Heart left ventricle (tissue), 16 donors: ENCODE data around the gene RGMA. TPM values are rescaled to one million over a fixed set of nuclear protein-coding genes. Genes with fewer than 3 reads are reported as not detected.
A peak's percentile ranks its signal among the peaks of the same experiment; 100 is the strongest.

ENCODE experiments used
- ATAC-seq, 4 donors: fragments of 200-7000 bp; cut with Tn5 transposase; one replicate each; pipeline ENCODE4 v1.9.1; 2020 to 2022; ENCODE audit warnings: moderate library complexity in 4 of 4, mild to moderate bottlenecking in 3 of 4, moderate number of reproducible peaks in 1 of 4
- DNase-seq, 5 donors: peaks; one replicate each; pipeline ENCODE4 v3.0.0-alpha.2; 2020
- H3K27ac ChIP-seq, 12 donors: fragments of 200-600 bp; sonication (generic) in 4 of 12; one replicate each; pipeline versions ENCODE4 v1.5.0 to v1.8.0; 2016 to 2022; ENCODE audit warnings: mild to moderate bottlenecking in 2 of 12
- H3K27me3 ChIP-seq, 9 donors: fragments of 200-600 bp; sonication (generic) in 2 of 9; one replicate each; pipeline versions ENCODE4 v1.5.1 to v1.8.0; 2016 to 2022; ENCODE audit warnings: mild to moderate bottlenecking in 3 of 9
- H3K36me3 ChIP-seq, 9 donors: fragments of 200-600 bp; sonication (generic) in 2 of 9; one replicate each; pipeline versions ENCODE4 v1.5.0 to v1.8.0; 2018 to 2022; ENCODE audit warnings: mild to moderate bottlenecking in 2 of 9
- H3K4me1 ChIP-seq, 12 donors: fragments of 200-600 bp; sonication (generic) in 4 of 12; one replicate each; pipeline versions ENCODE4 v1.5.0 to v1.8.0; 2016 to 2022; ENCODE audit warnings: mild to moderate bottlenecking in 3 of 12
- H3K4me3 ChIP-seq, 12 donors: fragments of 200-600 bp; sonication (generic) in 4 of 12; one replicate each; pipeline versions ENCODE4 v1.5.0 to v1.8.0; 2017 to 2022; ENCODE audit warnings: mild to moderate bottlenecking in 9 of 12, moderate library complexity in 4 of 12
- H3K9me3 ChIP-seq, 12 donors: fragments of 200-600 bp; sonication (generic) in 4 of 12; one replicate each; pipeline versions ENCODE4 v1.5.0 to v1.8.0; 2016 to 2022; ENCODE audit warnings: mild to moderate bottlenecking in 1 of 12
- CTCF ChIP-seq, 12 donors: fragments of 200-600 bp; sonication (generic) in 4 of 12; IDR thresholded peaks; one replicate each; pipeline versions ENCODE4 v1.5.0 to v1.8.0; 2018 to 2022; ENCODE audit warnings: antibody characterized with exemption in 12 of 12, mild to moderate bottlenecking in 5 of 12
- POLR2A ChIP-seq, 2 donors: fragments of 450-650 bp; IDR thresholded peaks; one replicate each; pipeline ENCODE4 v1.6.1; 2017; ENCODE audit warnings: antibody characterized with exemption in 2 of 2, mild to moderate bottlenecking in 2 of 2, moderate library complexity in 2 of 2
- WGBS, 4 donors: extraction: QIAGEN DNeasy Blood & Tissue Kit in 2 of 4; methylation state at CpG; one replicate each; pipeline versions ENCODE4 v1.1.5 to v1.1.7; 2013 to 2018; 5-methylcytosine and 5-hydroxymethylcytosine counted together
- intact Hi-C, 10 donors: fragments of 100-400 bp; cut with DNase I; formaldehyde crosslinking; loops; one replicate each; pipeline versions ENCODE4 v1.11.1 to v1.14.2; 2022
- polyA plus RNA-seq, 2 donors: library from polyadenylated mRNA; stranded (reverse); fragments of 200-250 nt; gene quantifications; one replicate each; pipeline ENCODE4 v1.2.3, GENCODE V29; 2013
- total RNA-seq, 9 donors: library from RNA; depleted of rRNA in 2 of 9; stranded (reverse); fragments of >200 nt in 2 of 9; fragmentation: NEBNext Ultra II Directional in 3 of 9; extraction: Animal tissue kit (Norgen Biotek cat#: 25700) in 3 of 9; gene quantifications; one replicate each; pipeline versions ENCODE4 v1.1.0 to v1.2.4, GENCODE V29; 2016 to 2023
- donor health status: ischemic (EF 13 %, LVEDD 7.1; RV severe dilation, severe dysfunction).
- donor health status: healthy with polysubstance abuse.
- donor health status: DM: no; HTN: yes; CAD: no.
- donor health status: DM: no; HTN: no; CAD: no.
- donor health status: ischemic (EF 25% LVEDD 6.9; RV normal size, moderate dysfunction).
- donor health status: ischemic (EF 25% LVEDD 5.7; RV mildly dilated, moderate dysfunction).
- donor health status: healthy.
- donor health status: DM: yes; HTN: yes; CAD: no.
- donor health status: ischemic (EF 35%, LVEDD 5.7; RV mildly dilated, moderate dysfunction).
- donor health status: nonischemic (EF 11% LVEDD 7.7; RV severe dilation, severe dysfunction).
- donor health status: DM: yes; HTN: yes; CAD: no.
- donor health status: PGD.
- donor health status: ischemic (EF 29% LVEDD 5.4; RV normal size, mild dysfunction).
- donor health status: nonischemic (EF 23%, LVEDD 6.1; RV moderate dilation, normal function).

The RGMA gene
- total and polyA plus RNA-seq, 11 donors = 4.7 to 20.8 (median 14.8) TPM

- no peak for TF ChIP-seq CTCF (IDR thresholded peaks at IDR 0.05)
- TF ChIP-seq POLR2A (IDR thresholded peaks at IDR 0.05) = no peak
- no peak for DNase-seq
- Histone ChIP-seq H3K27me3 (peaks cover 0 to 40% (median 0%) of the 10 kb centered on the region in 9 donors), H3K27ac (peak overlapping the region in 1 of 12 donors; percentile 67), H3K36me3 (no peaks in the 10 kb centered on the region), H3K9me3 (no peaks in the 10 kb centered on the region), H3K4me1 (peaks cover 0 to 21% (median 11%) of the 10 kb centered on the region in 12 donors), H3K4me3 (no peak overlapping the region)
- ATAC-seq = no peak
- intact Hi-C loops = no loop called here
- 71 to 98% (median 90%) methylated on average over 1 of the region's 1 CpG for WGBS, 4 donors
These were observed 12.8 kb downstream of the RGMA start for GRCh38 chr15:93076217-93076616.

- TF ChIP-seq POLR2A (IDR thresholded peaks at IDR 0.05) (no peak), CTCF (IDR thresholded peaks at IDR 0.05) (no peak)
- intact Hi-C loops = loop anchor here in 1 of 10 donors (5.0 kb wide), 1 partner anchor 42 kb away; no protein-coding TSS in a partner anchor
- Histone ChIP-seq H3K4me3 (no peak overlapping the region), H3K4me1 (peaks cover 0 to 31% (median 12%) of the 10 kb centered on the region in 12 donors), H3K36me3 (no peaks in the 10 kb centered on the region), H3K9me3 (no peaks in the 10 kb centered on the region), H3K27me3 (peaks cover 0 to 44% (median 0%) of the 10 kb centered on the region in 9 donors), H3K27ac (peak overlapping the region in 1 of 12 donors; percentile 91)
- ATAC-seq (no peak), DNase-seq (peak in 1 of 5 donors; percentile 46)
- 79 to 85% (median 83%) methylated on average over 13 of the region's 13 CpGs for WGBS, 4 donors
These were observed 14.4 kb downstream of the RGMA start for GRCh38 chr15:93074599-93074998.

GRCh38 chr15:93073465-93073952, 15.5 kb downstream of the RGMA start:
- Histone ChIP-seq H3K36me3 (no peaks in the 10 kb centered on the region), H3K4me3 (peak overlapping the region; percentile 59 to 77 (median 66)), H3K27ac (peak overlapping the region in 11 of 12 donors; percentile 49 to 91 (median 76)), H3K9me3 (no peaks in the 10 kb centered on the region), H3K4me1 (peaks cover 0 to 32% (median 16%) of the 10 kb centered on the region in 12 donors), H3K27me3 (peaks cover 0 to 44% (median 0%) of the 10 kb centered on the region in 9 donors)
- 34 to 44% (median 37%) methylated on average over 29 to 30 of the region's 30 CpGs for WGBS, 4 donors
- TF ChIP-seq CTCF (IDR thresholded peaks at IDR 0.05) = no peak
- no peak for TF ChIP-seq POLR2A (IDR thresholded peaks at IDR 0.05)
- intact Hi-C loops = loop anchor here in 1 of 10 donors (5.0 kb wide), 1 partner anchor 41 kb away; no protein-coding TSS in a partner anchor
- ATAC-seq (peak in 3 of 4 donors; percentile 7 to 17 (median 10)), DNase-seq (peak in 1 of 5 donors; percentile 61)
